GM18907 (cell line): ENCODE data around the gene UVRAG.
"Not testable (repeated sequence)": the region's sequence is repeated elsewhere in the genome, so short reads cannot be mapped to it uniquely, and the experiment has no call there.

Experiments
- ATAC-seq: cut with Tn5 transposase; IDR thresholded peaks from one replicate; pipeline ENCODE4 v1.9.1; 2021; ENCODE audit warnings: mild to moderate bottlenecking, moderate library complexity; ENCODE audit not compliant: unreplicated experiment

Gene UVRAG

DNA sequence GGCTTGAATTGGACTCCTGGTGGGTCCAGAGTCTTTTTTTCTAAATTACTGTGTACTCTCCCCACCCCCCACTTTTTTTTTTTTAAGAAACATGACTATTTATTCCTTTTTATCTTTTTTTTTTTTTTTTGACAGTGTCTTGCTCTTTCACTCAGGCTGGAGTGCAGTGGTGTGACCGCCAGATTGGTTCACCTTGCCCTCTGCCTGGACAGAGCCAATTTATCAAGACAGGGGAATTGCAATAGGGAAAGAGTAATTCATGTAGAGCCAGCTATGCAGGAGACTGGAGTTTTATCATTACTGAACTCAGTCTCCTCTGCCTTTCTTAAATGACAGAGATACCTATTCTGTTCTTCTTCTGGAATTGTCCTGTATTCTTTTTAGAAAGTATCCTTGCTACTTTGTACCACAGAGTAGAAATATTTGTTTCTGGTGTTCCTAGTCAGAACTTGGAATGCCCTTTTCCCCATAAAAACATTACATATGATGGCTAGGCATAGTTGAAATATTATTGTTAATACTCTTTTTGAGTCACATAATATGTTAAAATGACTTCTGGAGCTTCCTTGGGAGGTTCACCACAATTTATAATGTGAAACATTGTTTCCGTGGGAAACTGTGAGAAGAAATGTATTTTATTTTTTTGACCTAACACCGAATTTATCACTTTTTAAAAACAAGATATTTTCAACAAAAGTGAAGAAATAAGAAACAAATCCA, 95.6 kb downstream of the UVRAG start:
- ATAC-seq = no peak

DNA sequence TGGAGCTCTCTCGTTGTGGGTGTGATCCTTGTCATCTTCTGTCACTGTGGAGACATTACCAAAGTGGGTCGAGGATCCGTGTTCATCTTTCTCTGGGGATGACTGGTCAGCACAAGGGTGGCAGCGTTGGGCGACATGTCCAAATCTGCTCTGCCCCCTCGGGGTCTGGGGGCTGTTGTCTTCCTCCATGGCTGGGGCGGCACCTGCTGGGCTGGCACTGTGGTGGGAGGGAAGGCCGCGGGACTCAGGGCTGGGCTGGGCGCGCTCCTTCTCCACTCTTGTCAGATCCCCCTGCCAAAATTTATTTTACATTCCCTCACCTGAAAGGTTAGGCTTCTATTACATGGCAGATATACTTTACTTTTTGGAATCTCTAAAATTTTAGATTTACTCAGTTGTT, 96.4 kb downstream of the UVRAG start:
- no peak for ATAC-seq

DNA sequence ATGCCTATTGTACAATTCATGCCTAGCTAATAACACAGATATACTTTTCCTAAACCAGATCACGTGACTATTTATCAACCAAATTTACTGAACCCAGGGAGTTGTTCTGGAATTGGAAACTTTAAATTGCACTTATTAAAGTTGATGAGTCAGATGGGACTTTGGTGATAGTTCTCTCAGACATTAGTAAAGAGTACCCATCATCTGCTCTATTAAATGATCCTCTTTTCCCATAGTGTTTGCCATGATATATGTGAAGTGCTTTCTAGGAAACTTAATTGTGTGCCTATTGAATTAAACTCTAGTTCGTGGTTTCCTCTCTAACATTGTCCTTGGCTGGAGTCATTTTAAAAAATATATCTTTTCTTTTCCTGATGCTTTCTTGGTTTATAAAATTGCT, 99.0 kb downstream of the UVRAG start:
- ATAC-seq = no peak

DNA sequence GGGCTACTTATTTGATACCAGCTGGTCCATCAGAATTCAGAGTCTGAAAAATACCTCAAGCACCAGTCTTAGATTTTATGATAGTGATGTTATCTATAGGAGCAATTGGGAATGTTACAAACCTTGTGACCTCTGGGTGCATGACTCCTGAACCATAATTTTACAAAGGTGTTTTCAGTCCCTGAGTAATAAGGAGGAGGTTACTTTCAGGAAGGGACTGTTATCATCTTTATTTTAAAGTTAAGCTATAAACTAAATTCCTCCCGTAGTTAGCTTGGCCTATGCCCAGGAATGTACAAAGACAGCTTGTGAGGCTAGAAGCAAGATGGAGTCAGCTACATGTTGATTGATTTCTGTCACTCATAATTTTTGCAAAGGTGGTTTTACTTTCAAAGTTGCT, 101.9 kb downstream of the UVRAG start:
- ATAC-seq = no peak

DNA sequence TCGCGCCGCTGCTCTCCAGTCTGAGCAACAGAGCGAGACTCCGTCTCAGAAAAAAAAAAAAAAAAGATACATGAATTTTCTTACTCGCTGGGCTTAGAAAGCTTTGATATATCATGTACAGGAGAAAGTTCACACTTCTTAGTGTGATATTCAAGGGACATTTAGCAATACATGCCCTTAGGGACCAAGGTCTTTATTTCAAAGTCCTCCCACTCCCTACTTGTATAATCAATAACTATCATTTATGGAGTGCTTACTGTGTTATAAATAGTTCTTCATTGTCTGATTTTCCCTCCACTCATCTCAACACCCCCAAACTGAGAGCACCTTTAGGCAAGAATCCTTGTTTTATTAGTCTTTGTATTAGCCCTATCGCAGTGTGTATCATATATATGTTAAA, 103.3 kb downstream of the UVRAG start:
- ATAC-seq = no peak

DNA sequence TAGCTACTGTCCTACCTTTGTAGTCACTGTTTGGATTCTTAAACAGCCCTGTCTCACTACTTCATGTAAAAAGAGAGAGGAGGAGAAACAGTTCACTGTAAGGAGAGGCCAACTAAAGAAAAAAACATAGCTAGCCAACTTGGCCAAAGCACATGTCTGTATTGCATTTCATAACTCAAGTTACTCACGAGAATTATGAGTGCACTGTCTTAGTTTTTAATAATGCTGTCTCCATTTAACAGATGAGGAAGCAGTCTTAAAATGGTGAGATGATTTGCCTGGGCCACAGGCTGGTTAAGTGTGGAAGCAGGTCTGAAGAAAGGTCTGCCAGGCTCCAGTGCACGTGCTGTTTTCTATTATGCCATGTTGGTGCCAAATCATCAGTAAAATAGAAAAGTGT, 104.5 kb downstream of the UVRAG start:
- ATAC-seq = no peak

DNA sequence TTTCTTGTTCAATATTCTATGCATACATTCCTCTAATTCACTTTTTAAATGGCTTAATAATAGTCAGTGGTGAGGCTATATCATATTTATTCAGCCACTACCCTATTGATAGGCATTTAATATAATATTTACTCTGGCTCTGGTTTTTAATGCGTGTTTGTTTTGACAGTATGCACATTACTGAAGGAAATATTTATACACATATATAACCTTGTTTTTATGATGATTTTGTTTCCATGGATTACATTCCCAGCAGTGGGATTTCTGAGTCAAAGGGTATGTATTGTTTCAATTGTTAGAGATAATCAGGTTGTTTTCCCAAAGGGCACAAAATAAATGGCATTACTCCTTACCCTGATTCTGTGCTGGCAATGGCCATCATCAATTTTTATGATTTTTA, 105.8 kb downstream of the UVRAG start:
- ATAC-seq = no peak

DNA sequence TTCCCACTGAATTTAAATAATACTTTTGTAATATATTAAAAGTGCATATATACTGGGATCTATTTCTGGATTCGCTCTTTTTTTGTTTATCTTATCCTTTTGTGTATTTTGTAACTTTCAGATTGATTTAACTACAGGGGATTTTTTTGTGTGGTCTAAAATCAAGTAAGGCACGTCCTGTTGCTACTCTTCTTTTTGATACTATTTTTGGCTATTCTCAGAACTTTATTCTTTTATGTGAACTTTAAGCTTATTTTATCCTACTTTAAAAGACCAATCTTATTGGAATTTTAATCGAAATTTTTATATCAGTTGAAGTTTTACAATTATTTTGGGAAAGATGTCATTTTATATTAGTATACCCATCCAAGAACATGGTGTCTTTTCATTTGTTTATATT, 106.8 kb downstream of the UVRAG start:
- ATAC-seq = no peak

DNA sequence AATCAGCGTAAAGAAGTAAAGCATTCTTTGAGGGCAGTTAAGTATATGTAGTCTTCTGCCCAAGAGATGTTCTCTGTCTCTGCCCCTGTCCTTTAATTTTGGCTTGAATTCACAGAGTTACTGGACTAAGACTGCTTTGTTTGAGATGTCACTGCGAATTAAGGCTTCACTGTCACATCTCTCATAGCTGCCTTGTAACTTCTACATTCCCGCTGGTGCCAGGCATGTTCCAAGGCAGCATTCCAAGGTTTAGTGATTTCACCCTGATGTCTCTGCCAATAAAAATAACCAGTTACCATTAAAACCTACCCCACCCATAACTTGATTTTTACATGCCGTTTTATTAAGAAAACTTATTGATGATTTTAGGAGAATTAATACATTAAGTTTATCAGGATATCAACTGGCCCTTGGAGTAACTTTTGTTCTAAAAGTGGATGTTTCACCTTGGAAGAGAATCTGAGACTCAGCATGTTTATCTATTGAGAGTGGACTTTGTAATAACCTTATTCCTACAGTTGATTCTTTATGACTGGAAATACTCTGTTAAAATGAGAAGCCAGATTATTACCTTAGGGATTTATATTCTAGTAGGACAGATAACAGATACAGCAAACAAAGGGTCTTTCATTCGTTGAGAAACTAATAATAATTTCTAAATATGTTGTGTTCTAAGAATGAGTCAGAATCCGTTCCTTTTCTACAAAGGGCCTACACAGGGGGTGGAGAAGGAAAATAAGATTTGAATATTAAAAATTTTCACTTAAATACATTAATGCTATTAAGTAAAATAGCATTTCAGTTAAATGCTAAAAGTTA, 110.2 kb downstream of the UVRAG start:
- no peak for ATAC-seq

DNA sequence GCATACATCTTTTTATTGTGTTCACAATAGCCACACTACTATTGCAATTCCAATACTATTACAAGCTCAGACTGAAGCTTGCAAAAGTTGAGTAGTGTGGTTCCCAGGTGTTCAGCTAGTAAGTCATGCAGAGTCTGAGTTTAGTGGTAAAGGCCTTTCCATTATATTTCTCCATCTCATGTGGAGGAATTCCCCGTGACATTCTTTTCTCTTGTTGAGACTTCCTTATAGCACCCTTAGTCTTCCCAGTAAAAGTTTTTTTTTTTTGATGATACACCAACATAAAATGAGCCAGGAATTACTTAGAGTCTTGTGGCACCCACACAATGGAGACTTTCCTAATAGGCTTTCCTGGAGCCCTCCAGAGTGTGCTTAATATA, 110.8 kb downstream of the UVRAG start:
- ATAC-seq = no peak

DNA sequence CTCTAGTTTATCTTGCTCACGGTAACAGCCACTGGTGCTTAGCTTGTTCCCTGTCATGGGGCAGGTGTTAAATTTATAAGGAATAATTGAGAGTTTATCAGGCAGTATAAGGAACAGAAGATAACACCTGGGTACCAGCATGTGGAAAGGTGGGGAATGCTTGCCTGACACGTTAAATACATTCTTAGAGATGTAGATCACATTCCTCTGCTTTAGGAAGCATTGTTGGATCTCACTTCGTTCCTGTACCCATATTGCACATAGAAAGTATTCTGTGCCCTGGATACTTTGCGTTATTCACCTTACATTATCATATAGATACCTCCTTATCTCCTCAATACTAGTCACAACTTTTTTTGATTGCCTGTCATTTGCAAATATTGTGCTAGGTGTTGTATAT, 114.7 kb downstream of the UVRAG start:
- no peak for ATAC-seq

DNA sequence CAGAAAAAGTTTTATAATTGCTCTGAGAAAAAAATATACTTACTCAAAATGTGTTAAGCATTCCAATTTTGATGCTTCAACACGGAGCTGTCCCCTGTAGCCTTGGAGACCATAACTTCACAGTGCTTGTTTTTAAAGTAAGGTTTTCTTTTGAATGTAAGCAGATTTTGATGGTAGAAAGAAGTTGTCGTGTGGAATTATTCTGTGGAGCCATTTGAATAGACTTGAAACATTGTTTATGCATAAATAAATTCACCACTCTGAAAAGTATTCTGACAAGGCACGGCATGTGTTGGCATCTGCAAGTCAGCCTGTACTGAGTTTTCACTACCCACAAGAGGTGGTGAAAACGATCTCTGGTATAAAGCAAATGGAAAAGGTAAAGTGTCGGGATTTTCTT, 115.5 kb downstream of the UVRAG start:
- no peak for ATAC-seq

DNA sequence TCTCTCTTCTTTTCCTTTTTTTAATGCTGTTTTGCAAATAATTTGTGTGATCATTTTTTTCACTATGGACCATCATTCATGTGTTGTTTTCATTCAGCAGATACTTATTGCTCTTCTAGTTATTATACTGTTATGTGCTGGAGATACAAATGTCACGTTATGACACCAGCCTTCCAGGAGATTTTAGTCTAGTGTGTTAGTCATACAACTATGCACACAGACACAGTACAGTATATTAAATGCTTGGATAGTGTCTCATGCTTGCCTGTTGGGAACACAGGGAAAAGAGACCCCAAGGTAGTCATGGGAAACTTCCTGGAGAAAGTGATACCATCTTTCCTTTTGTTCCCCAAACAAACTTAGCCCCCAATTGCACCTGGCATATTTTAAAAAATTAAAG, 116.1 kb downstream of the UVRAG start:
- ATAC-seq = no peak

DNA sequence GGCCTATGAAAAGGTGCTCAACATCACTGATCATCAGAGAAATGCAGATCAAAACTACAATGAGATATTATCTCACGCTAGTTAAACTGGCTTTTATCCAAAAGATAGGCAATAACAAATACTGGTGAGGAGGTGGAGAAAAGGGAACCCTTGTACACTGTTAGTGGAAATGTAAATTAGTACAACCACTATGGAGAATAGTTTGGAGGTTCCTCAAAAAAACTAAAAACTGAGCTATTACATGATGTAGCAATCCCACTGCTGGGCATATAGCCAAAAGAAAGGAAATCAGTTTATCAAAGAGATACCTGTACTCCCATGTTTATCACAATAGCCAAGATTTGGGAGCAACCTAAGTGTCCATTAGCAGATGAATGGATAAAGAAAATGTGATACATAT, 118.7 kb downstream of the UVRAG start:
- ATAC-seq = not testable (repeated sequence)

DNA sequence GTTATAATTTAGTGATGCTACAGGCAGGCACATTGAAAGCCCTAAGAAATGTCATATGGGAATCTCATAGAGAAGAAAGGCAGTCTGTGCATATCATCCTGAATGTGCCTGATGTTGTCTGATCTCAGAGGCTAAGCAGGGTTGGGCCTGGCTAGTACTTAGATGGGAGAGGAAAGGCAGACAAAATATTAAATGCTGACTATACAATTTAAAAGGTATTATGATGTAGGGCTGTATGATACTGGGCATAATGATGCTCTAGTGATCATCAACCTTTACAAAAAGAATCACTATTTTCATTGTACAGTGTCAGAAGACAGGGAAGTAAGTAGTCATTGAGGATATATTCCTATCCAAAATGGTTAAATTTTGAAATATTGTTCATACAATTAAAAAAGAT, 119.8 kb downstream of the UVRAG start:
- no peak for ATAC-seq

DNA sequence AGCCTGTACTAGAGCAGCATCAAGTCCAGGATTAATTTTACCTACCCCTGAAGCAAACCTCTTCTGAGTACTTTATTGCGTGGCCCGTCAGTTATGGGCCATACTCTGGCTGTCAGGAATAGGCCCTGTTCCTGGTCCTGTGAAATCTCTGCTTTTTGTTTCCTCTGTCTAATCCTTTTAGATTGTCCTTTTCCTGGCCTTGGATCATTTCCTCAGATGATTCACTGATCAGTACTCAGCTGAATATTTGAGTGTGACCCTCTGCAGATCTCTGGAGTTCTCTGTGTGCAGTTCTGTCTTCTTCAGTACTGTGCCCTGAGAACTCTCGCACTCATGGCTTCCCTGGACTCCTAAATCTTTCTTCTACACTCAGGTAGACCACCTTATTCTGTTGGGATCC, 123.5 kb downstream of the UVRAG start:
- ATAC-seq = no peak

DNA sequence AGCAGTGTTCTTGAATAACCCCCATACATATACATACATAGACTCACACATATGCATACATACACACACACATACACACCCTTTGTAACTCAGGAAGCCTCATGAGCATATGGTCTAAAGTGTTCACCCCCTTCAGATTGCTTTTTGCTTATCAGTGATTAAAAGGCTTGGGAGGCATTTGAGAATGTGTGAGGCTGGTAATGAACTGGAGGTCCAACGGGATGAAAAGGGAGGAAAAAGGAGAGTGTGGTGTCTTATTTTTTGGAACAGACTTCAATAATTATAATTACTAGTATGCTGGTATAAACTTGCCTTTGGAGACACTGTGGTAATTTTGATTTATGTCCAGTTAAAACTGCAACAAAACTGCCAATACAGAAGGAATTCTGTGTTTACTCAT, 124.5 kb downstream of the UVRAG start:
- ATAC-seq = no peak

DNA sequence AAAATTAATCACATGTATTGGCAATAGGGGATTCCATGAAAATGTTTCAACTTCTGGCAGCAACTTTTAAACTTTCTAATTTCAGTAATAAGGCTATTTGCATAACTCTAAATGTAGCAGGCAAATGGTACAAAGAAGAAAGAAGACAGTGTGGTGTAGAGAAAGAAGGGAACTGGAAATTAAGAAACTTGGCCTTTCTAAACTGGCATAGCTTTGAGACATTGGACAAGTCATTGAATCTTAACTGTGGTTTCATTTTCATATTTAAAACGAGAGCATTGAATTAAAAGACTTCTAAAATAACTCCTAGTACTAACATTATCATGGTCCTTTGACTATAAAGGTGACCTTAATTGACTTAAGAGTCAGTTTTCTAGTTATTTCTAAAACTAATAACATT, 125.0 kb downstream of the UVRAG start:
- ATAC-seq = no peak

DNA sequence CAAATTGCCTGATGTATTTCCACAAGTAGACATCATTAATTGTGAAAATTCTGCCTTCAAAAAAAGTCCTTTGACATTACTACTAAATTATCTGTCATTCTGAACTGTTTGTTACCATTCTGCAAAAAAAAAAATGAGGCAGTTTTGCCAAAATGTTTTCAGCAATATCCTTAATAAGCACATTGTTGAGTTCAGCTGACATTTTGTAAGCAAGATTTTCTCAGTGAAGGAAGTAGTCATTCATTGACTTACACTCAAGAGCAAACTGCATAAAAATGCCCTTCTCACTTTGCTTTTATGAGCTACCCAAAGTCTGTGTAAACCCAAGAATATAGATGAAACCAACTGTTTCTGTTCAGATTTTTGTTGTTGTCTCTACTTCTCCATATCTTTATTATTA, 125.9 kb downstream of the UVRAG start:
- no peak for ATAC-seq

DNA sequence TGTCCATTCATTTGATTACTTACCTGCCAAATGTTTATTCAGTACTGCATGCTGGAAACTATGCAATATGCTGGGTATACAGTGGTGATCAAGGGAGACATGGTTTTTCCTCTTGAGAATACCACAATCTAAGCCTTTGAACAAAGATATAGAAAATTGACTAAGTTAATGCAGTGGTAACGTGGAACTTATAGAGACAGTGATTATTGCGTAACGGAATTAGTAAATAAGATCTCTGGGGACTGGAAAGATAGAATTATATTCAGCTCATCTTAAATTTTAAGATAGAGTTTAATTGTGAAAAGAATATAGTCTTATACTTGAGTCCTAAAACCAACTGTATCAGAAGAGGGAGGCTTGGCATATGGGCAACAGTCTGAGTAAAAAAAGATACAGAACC, 129.5 kb downstream of the UVRAG start:
- no peak for ATAC-seq

DNA sequence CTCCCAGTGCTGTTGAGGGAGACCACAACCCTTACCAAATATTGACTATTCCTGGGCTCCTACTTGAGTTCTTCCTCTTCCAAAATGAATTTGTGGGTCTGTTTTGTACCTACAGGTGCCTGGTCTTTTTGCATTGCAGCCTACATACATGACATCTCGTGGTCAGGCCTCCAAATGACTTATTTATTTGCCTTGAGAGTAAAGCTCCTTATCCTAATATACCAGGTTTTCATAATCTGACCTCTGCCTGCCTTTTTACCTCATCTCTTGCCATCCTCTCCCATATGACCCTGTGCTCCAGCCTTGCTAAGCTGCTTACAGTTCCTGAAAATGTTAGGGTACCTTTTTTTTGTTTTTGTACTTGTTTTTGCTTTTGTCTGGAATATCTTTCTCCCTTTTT, 130.4 kb downstream of the UVRAG start:
- no peak for ATAC-seq

DNA sequence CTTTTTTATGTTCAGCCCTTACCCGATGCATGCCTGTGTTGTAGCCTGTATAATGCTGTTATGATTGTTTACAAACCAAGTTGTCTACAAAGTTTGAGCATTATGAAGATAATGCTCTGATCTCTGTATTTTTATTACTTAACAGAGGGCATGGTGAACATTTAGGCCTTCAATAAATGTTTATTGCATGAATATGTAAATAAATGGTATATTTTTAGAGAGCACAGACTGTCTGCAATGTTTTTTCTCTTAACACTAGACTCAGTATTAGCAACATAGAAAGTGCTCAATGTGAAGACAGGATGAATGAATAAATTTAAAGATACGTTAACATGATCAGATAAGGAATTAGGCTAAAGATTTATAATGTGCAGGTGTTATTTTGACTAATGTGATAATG, 130.9 kb downstream of the UVRAG start:
- ATAC-seq = no peak
